Measurements from ENCODE around the gene GOLT1A.

The GOLT1A gene

DNA sequence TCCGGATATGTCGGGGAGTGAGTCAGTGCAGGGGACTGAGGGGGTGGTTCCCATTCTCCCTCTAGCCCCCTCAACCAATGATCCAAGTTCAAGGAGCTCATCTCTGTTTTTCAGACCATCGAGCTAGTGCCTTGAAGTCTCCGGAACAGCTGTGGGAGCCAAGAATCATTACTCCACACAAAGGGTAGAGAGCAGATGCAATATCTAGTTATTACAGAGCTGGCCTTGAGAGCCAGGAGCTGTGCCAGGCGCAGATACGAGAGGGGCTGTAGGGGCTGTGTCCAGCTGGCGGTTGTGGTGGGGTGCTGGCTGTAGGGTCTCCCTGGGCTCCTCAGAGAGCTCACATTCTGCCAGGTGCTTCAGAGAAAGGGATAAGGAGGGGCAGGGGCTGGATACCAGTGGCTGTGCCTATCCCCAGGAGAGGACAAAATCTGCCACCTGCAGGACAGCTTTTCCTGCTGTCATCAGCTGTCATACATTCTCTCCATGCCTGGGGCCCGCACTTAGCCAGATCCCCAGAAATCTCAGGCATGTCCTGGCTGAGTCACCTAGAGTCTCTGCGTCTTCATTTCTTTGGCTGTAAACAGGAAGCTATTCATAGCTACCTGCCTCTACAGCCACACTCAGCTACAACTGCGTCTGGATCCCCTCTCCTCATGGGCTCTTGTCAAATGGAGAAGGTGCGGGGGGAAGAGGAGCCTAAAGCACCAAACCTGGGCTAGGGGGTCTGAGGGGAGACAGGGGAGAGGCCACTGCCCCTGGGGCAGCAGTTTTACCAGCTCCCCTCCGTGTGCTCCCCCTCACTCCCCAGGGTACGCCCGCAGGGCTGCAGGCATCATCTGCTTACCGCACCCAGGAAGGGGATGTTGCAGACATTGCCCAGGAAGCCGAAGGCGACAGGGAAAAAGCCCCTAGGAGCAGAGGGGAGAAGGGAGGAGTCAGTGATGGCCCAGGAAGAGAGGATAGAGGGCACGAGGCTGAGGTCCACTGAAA lies 15.1 kb downstream of the GOLT1A start:
- H3K27ac ChIP-seq (ENCODE audit: poor library complexity, severe bottlenecking), result peak overlapping the region; percentile 29
- ATAC-seq (ENCODE audit: low read depth), result peak; percentile 97

DNA sequence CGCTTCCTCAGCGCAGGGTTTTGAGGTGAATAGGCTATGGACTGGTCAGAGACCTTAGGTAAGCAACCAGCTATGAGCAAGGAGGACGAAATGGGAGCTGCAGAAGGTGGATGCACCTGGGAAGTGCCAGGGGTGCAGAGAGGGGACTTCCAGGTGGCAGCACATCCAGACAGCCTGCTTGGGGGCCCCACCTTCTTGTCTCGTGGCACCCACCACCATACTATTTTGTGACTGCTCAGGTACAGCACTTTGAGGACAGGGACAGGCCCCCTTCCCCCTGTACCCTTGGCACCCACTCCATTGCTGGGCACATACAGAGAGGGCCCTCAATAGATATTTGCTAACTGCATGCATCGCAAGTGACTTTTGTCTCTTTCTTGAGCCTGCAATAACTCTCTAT lies 16.7 kb downstream of the GOLT1A start:
- no peak overlapping the region for H3K27ac ChIP-seq (ENCODE audit: poor library complexity, severe bottlenecking)
- ATAC-seq (ENCODE audit: low read depth) (no peak), DNase-seq (ENCODE audit: low spot score) (no peak)
- TF ChIP-seq, protein P1, sequence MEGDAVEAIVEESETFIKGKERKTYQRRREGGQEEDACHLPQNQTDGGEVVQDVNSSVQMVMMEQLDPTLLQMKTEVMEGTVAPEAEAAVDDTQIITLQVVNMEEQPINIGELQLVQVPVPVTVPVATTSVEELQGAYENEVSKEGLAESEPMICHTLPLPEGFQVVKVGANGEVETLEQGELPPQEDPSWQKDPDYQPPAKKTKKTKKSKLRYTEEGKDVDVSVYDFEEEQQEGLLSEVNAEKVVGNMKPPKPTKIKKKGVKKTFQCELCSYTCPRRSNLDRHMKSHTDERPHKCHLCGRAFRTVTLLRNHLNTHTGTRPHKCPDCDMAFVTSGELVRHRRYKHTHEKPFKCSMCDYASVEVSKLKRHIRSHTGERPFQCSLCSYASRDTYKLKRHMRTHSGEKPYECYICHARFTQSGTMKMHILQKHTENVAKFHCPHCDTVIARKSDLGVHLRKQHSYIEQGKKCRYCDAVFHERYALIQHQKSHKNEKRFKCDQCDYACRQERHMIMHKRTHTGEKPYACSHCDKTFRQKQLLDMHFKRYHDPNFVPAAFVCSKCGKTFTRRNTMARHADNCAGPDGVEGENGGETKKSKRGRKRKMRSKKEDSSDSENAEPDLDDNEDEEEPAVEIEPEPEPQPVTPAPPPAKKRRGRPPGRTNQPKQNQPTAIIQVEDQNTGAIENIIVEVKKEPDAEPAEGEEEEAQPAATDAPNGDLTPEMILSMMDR (IDR thresholded peaks at IDR 0.05; ENCODE audit: poor library complexity, severe bottlenecking), result no peak
- H3K4me1 ChIP-seq (ENCODE audit: insufficient read depth, poor library complexity, severe bottlenecking), result peaks cover 13% of the 10 kb centered on the region
- no peaks in the 10 kb centered on the region for H3K27me3 ChIP-seq (ENCODE audit: insufficient read depth, poor library complexity, severe bottlenecking)
- no peak overlapping the region for H3K4me3 ChIP-seq (ENCODE audit: severe bottlenecking)
- H3K9me3 ChIP-seq (ENCODE audit: severe bottlenecking), result no peaks in the 10 kb centered on the region
- H3K36me3 ChIP-seq (ENCODE audit: low read depth), result no peaks in the 10 kb centered on the region

More for the DNA sequence above, 15.1 kb downstream of the GOLT1A start:
- no peak for DNase-seq (ENCODE audit: low spot score)
- Histone ChIP-seq H3K9me3 (ENCODE audit: severe bottlenecking) (no peaks in the 10 kb centered on the region), H3K36me3 (ENCODE audit: low read depth) (no peaks in the 10 kb centered on the region), H3K27me3 (ENCODE audit: insufficient read depth, poor library complexity, severe bottlenecking) (no peaks in the 10 kb centered on the region), H3K4me1 (ENCODE audit: insufficient read depth, poor library complexity, severe bottlenecking) (peaks cover 13% of the 10 kb centered on the region), H3K4me3 (ENCODE audit: severe bottlenecking) (no peak overlapping the region)
- TF ChIP-seq, protein P1 (IDR thresholded peaks at IDR 0.05; ENCODE audit: poor library complexity, severe bottlenecking), result peak; percentile 45

DNA sequence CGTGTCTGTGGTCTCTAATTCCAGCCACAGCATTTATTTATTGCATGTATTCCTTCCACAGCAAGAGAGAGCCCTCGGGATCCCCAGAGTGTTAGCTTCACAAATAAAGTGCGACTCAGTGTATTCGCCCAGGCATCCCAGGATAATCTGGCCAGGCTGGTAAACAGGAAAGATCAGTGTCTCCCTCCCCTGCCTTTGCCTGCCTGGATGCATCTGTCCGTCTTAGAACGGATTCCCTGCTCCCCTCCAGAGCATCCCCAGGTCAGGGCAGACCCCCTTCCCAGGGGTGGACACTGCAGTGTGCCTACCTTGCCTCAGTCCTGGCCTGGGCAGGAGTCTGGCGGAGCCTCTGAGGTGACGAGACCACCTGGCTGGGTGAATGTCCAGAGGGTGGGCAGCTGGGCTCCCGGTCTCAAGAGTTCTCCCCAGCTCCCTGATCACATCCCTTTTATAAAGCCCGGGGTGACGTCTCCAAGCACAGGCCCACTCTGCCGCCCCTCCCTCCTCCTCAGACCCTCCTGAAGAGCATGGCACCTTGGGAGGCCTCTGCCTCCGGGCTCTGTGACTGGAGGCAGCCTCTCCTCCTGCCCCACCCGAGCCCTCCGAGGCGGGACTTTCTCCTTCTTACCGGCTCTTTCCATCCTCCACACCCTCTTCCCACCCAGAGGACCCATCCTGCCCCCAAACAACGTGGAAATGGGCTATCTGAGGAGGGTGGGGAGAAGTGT lies 17.6 kb downstream of the GOLT1A start, which contains the start of gene KISS1:
Gene KISS1 (minus strand): TSS at position 424 of the 728 bp plus-strand sequence. CDS start 3,615 bp downstream, outside the sequence.
- Histone ChIP-seq H3K4me1 (ENCODE audit: insufficient read depth, poor library complexity, severe bottlenecking) (peaks cover 13% of the 10 kb centered on the region), H3K9me3 (ENCODE audit: severe bottlenecking) (no peaks in the 10 kb centered on the region), H3K27me3 (ENCODE audit: insufficient read depth, poor library complexity, severe bottlenecking) (no peaks in the 10 kb centered on the region), H3K27ac (ENCODE audit: poor library complexity, severe bottlenecking) (no peak within 1 kb of the TSS), H3K4me3 (ENCODE audit: severe bottlenecking) (no peak within 1 kb of the TSS), H3K36me3 (ENCODE audit: low read depth) (no peaks in the 10 kb centered on the region)
- TF ChIP-seq, protein P1 (IDR thresholded peaks at IDR 0.05; ENCODE audit: poor library complexity, severe bottlenecking), result no peak
- DNase-seq (ENCODE audit: low spot score), result no peak
- ATAC-seq (ENCODE audit: low read depth), result no peak

DNA sequence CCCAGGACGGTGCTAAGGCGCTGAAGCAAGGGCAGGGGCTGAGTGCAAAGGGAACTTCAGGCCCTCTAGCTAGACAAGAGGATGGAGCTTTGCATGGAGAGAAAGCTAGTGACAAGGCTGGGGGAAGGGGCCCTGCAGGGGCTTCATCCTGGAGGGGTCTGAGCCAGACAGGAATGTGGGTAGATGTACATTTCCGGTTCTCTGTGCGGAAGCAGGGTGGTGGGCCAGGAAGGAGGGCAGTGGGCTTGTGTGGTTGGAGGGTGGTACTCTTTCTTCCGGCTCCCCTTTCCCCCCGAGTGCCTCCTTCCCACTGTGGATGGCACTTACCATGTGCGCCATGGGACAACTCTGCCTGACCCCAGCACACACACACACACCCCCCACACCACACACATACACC lies 19.0 kb downstream of the GOLT1A start:
- Histone ChIP-seq H3K27ac (ENCODE audit: poor library complexity, severe bottlenecking) (no peak overlapping the region), H3K4me1 (ENCODE audit: insufficient read depth, poor library complexity, severe bottlenecking) (peaks cover 20% of the 10 kb centered on the region), H3K27me3 (ENCODE audit: insufficient read depth, poor library complexity, severe bottlenecking) (no peaks in the 10 kb centered on the region), H3K9me3 (ENCODE audit: severe bottlenecking) (no peaks in the 10 kb centered on the region), H3K4me3 (ENCODE audit: severe bottlenecking) (no peak overlapping the region), H3K36me3 (ENCODE audit: low read depth) (no peaks in the 10 kb centered on the region)
- no peak for DNase-seq (ENCODE audit: low spot score)
- TF ChIP-seq, protein P1 (IDR thresholded peaks at IDR 0.05; ENCODE audit: poor library complexity, severe bottlenecking), result no peak
- no peak for ATAC-seq (ENCODE audit: low read depth)

All from RWPE2 (cell line).